GM19099 (cell line): ENCODE results near the gene HDAC4.

ENCODE experiments used
- POLR2A ChIP-seq: IDR thresholded peaks from 3 replicates; pipeline ENCODE4 v1.6.1; 2011; ENCODE audit warnings: low read depth; ENCODE audit not compliant: insufficient read length; ENCODE audit errors: extremely low read depth

Gene HDAC4

GRCh38 chr2:239305222-239305575, 95.6 kb downstream of the HDAC4 start:
- TF ChIP-seq POLR2A, result no peak

- TF ChIP-seq POLR2A, result no peak
Measured at GRCh38 chr2:239304533-239305221, 96.1 kb downstream of the HDAC4 start.

- TF ChIP-seq POLR2A, result no peak
Measured at GRCh38 chr2:239303711-239304532, 96.9 kb downstream of the HDAC4 start.

- no peak for TF ChIP-seq POLR2A
Measured at GRCh38 chr2:239302808-239303557, 97.8 kb downstream of the HDAC4 start.

- no peak for TF ChIP-seq POLR2A
Measured at GRCh38 chr2:239302083-239302807, 98.6 kb downstream of the HDAC4 start.

GRCh38 chr2:239300871-239301735, 99.7 kb downstream of the HDAC4 start:
- TF ChIP-seq POLR2A, result no peak

GRCh38 chr2:239300242-239300641, 100.6 kb downstream of the HDAC4 start:
- no peak for TF ChIP-seq POLR2A

- TF ChIP-seq POLR2A, result no peak
Measured at GRCh38 chr2:239299218-239299939, 101.4 kb downstream of the HDAC4 start.

GRCh38 chr2:239298116-239298804, 102.6 kb downstream of the HDAC4 start:
- no peak for TF ChIP-seq POLR2A

- TF ChIP-seq POLR2A, result no peak
Measured at GRCh38 chr2:239297142-239298004, 103.4 kb downstream of the HDAC4 start.

GRCh38 chr2:239296020-239296932, 104.5 kb downstream of the HDAC4 start:
- TF ChIP-seq POLR2A, result no peak

- TF ChIP-seq POLR2A, result no peak
Measured at GRCh38 chr2:239295377-239296019, 105.3 kb downstream of the HDAC4 start.
